GM21529 (cell line): ENCODE measurements around the gene BET1L.
"Not testable (repeated sequence)": the region's sequence is repeated elsewhere in the genome, so short reads cannot be mapped to it uniquely, and the experiment has no call there.

Source experiments
- ATAC-seq: cut with Tn5 transposase; IDR thresholded peaks from one replicate; pipeline ENCODE4 v1.9.1; 2021; ENCODE audit not compliant: unreplicated experiment

Gene BET1L

GRCh38 chr11:207208-207862 is at the start of gene BET1L, which contains the start of gene RIC8A:
TSS of gene BET1L (minus strand) at chr11:207399. CDS start at chr11:207321, 78 bp downstream.
TSS of gene RIC8A (plus strand) at chr11:207708. CDS start at chr11:208855, 1,147 bp downstream.
- ATAC-seq, result peak; percentile 68

- ATAC-seq, result no peak
Observed at GRCh38 chr11:255816-256215, 48.6 kb upstream of the BET1L start.

- no peak for ATAC-seq
Observed at GRCh38 chr11:255176-255575, 48.0 kb upstream of the BET1L start.

- no peak for ATAC-seq
Observed at GRCh38 chr11:253886-254270, 46.7 kb upstream of the BET1L start.

GRCh38 chr11:253160-253885 is 46.1 kb upstream of the BET1L start:
- no peak for ATAC-seq

GRCh38 chr11:252666-253065 is 45.5 kb upstream of the BET1L start:
- ATAC-seq, result no peak

- ATAC-seq, result no peak
Observed at GRCh38 chr11:251550-251949, 44.4 kb upstream of the BET1L start.

GRCh38 chr11:250740-251299 is 43.6 kb upstream of the BET1L start:
- no peak for ATAC-seq

GRCh38 chr11:250274-250673 is 43.1 kb upstream of the BET1L start:
- ATAC-seq, result no peak

GRCh38 chr11:249062-249461 is 41.9 kb upstream of the BET1L start:
- no peak for ATAC-seq

- no peak for ATAC-seq
Observed at GRCh38 chr11:244376-244775, 37.2 kb upstream of the BET1L start.

GRCh38 chr11:241634-242033 is 34.4 kb upstream of the BET1L start:
- ATAC-seq, result no peak

GRCh38 chr11:240315-240714 is 33.1 kb upstream of the BET1L start:
- ATAC-seq, result no peak

- not testable (repeated sequence) for ATAC-seq
Observed at GRCh38 chr11:238346-238745, 31.1 kb upstream of the BET1L start.

GRCh38 chr11:236774-237767 is 29.9 kb upstream of the BET1L start, which contains the start of gene PSMD13:
TSS of gene PSMD13 (plus strand) at chr11:236976. CDS start at chr11:237050, 74 bp downstream.
- peak; percentile 70 for ATAC-seq

GRCh38 chr11:235997-236773 is 29.0 kb upstream of the BET1L start, which contains the start of gene SIRT3:
TSS of gene SIRT3 (minus strand) at chr11:236342. CDS start at chr11:236328, 14 bp downstream.
- peak; percentile 74 for ATAC-seq

GRCh38 chr11:235609-235996 is 28.4 kb upstream of the BET1L start:
- ATAC-seq, result peak; percentile 23

GRCh38 chr11:235180-235579 is 28.0 kb upstream of the BET1L start:
- ATAC-seq, result no peak

- no peak for ATAC-seq
Observed at GRCh38 chr11:232783-233565, 25.8 kb upstream of the BET1L start.
